HUES64 (cell line): ENCODE measurements around the gene RAD51.

ENCODE experiments used
- H3K27ac ChIP-seq: 2 replicates; pipeline ENCODE4 v1.7.0; 2013; ENCODE audit warnings: low read depth, low read length, inconsistent platforms
- H3K27me3 ChIP-seq: 2 replicates; pipeline ENCODE4 v1.6.1; 2013; ENCODE audit warnings: mild to moderate bottlenecking, low read length; ENCODE audit not compliant: insufficient read depth
- H3K36me3 ChIP-seq: 2 replicates; pipeline ENCODE4 v1.6.1; 2013; ENCODE audit warnings: mild to moderate bottlenecking, low read length; ENCODE audit not compliant: insufficient read depth
- H3K4me1 ChIP-seq: 2 replicates; pipeline ENCODE4 v1.6.1; 2013; ENCODE audit warnings: mild to moderate bottlenecking, low read length, moderate library complexity; ENCODE audit not compliant: insufficient read depth
- H3K4me3 ChIP-seq: 2 replicates; pipeline ENCODE4 v1.5.1; 2013; ENCODE audit warnings: mild to moderate bottlenecking, low read length, moderate library complexity
- H3K9ac ChIP-seq: 2 replicates; pipeline ENCODE4 v1.6.1; 2013; ENCODE audit warnings: mild to moderate bottlenecking, low read depth, low read length
- H3K9me3 ChIP-seq: 2 replicates; pipeline ENCODE4 v1.6.1; 2013; ENCODE audit warnings: low read depth, low read length; ENCODE audit not compliant: insufficient read depth
- WGBS: fragments of 150-250, 120-280 bp; methylation state at CpG from one replicate; pipeline ENCODE4 v1.1.7; 2013; ENCODE audit warnings: missing lambda C conversion rate; 5-methylcytosine and 5-hydroxymethylcytosine counted together

Gene RAD51

DNA sequence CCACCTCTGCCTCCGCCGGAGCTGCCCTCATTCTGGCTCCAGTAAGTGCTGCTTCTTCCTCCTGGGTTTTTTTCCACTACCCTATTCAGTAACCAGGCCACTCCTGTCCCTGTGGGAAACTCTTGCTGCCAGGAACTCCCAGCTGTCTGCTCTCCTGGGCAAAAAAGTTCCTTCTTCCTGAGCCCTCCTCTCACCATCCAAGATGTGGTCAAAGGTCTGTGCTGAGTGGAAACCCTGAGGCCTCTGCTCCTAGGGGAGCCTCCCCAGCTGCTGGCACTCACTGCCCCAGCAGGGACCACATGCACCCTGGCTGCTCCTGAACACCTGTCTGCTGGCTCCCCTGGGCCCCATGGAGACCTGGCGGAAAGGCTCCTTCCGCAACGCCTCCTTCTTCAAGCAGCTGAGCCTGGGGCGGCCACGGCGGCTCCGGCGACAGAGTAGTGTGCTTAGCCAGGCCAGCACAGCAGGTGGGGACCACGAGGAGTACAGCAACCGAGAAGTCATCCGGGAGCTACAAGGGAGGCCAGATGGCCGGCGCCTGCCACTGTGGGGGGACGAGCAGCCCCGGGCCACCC, 75.3 kb downstream of the RAD51 start:
- Histone ChIP-seq H3K9ac (no peak overlapping the region), H3K27me3 (no peaks in the 10 kb centered on the region), H3K4me1 (peaks cover 25% of the 10 kb centered on the region), H3K4me3 (no peak overlapping the region), H3K36me3 (peaks cover 31% of the 10 kb centered on the region), H3K27ac (no peak overlapping the region), H3K9me3 (no peaks in the 10 kb centered on the region)
- WGBS, result 89% methylated on average over 17 of the region's 17 CpGs

DNA sequence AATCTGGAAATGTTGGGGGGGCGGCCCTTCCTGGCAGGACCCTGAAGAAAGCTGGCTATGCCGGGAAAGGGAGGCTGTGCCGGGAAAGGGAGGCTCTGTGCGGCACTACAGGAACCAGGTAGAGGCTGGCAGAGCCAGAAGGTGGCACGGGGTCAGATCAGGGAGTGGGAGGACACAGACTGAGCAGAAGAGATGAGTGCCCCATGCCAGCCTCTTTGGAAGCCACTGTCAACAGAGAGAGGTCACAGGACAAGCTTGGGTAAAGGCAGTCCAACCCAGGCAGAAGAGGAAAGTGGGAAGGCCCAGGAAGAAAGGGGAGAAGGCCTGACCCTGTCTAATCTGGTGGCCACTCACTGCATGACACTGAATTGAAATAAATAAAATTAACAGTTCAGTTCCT, 76.3 kb downstream of the RAD51 start:
- Histone ChIP-seq H3K27ac (no peak overlapping the region), H3K36me3 (peaks cover 41% of the 10 kb centered on the region), H3K4me3 (no peak overlapping the region), H3K9me3 (no peaks in the 10 kb centered on the region), H3K4me1 (peaks cover 16% of the 10 kb centered on the region; the same call in 1 of the 2 replicates), H3K9ac (no peak overlapping the region), H3K27me3 (no peaks in the 10 kb centered on the region)
- WGBS, result 91% methylated on average over 5 of the region's 5 CpGs

DNA sequence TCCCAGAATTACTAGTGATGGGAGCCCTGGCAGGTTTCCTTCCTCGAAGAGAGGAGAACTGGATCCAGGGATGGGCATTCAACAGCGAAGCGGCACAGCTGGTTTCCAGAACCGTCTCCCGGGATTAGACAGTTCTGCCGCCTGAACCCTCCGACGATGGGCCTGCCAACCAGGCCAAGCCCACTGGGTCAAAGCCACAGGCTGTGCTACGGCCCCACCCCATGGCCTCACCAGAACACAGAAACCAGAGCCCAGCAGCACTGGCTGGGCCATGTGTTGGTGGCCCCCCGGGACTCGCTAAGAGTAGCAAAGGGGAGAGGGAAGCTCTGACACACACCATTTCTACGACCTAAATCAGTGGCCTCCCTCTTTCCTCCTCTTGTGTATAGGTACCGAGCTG, 77.0 kb downstream of the RAD51 start:
- Histone ChIP-seq H3K4me3 (no peak overlapping the region), H3K27ac (no peak overlapping the region), H3K9me3 (no peaks in the 10 kb centered on the region), H3K27me3 (no peaks in the 10 kb centered on the region), H3K36me3 (peaks cover 49% of the 10 kb centered on the region), H3K4me1 (peaks cover 8% of the 10 kb centered on the region; the same call in 1 of the 2 replicates), H3K9ac (no peak overlapping the region)
- WGBS, result 96% methylated on average over 12 of the region's 13 CpGs

DNA sequence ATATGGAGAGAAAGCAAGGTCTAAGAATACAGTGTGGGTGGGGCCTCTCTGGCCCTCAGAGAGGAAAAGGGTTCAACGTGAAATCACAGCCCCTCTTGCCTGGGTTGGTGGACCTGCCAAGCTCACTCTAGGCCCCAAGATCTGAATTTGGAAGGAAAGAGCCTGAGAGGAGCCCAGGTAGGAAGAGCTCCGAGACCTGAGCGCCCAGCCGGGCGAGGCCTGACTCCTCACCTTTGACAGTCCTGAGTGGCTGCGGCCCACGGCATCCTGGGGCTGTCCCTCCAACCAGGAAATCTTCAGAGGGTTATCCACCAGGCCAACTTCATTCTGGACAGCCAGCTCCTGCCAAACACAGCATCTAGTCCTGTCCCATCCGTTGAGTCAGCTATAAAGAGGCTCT, 78.5 kb downstream of the RAD51 start:
- H3K27ac ChIP-seq, result no peak overlapping the region
- no peaks in the 10 kb centered on the region for H3K27me3 ChIP-seq
- H3K9ac ChIP-seq, result no peak overlapping the region
- 94% methylated on average over 8 of the region's 8 CpGs for WGBS
- H3K4me1 ChIP-seq, result no peaks in the 10 kb centered on the region
- no peaks in the 10 kb centered on the region for H3K9me3 ChIP-seq
- peaks cover 53% of the 10 kb centered on the region for H3K36me3 ChIP-seq
- H3K4me3 ChIP-seq, result no peak overlapping the region

DNA sequence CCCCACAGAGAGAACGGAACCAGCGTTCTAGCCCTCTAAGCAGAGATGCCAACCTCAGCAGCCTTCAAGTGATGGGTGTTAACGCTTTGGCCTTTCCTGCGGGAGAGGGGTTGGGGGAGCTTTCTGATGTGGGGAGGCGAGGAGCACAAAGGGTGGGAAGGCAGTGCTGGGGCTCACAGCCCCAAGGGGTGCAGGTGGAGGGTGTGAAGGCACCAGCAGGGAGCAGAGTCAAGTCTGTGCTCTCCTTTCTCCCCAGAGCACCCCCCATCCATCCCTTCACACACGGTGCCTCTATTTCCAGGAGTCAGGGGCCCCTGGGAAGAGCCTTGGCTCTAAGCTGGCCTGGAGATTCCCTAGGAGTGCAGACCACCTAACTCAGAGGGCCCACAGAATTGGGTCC, 78.9 kb downstream of the RAD51 start:
- no peak overlapping the region for H3K9ac ChIP-seq
- H3K27ac ChIP-seq, result no peak overlapping the region
- H3K27me3 ChIP-seq, result no peaks in the 10 kb centered on the region
- no peaks in the 10 kb centered on the region for H3K4me1 ChIP-seq
- no peaks in the 10 kb centered on the region for H3K9me3 ChIP-seq
- 91% methylated on average over 6 of the region's 6 CpGs for WGBS
- peaks cover 57% of the 10 kb centered on the region for H3K36me3 ChIP-seq
- H3K4me3 ChIP-seq, result no peak overlapping the region

DNA sequence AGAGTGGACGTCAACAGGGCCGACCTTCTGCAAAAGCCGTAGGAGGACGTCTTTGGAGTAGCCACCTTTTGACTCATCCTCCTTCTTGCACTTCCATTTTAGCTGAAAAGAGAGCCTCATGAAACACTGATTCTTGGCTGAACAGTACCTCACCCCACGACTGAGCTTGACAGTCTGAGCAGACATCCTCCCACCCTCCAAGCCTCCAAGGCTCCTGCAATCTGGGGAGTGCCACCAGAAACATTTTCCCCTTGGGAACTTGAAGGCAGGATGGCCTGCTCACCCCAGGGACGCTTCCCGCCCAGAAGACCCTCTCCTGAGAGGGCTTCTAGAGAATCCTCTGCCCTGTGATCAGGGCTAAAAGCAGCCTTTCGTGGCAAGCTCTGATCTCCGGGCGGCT, 80.0 kb downstream of the RAD51 start:
- WGBS, result 93% methylated on average over 10 of the region's 10 CpGs
- no peak overlapping the region for H3K27ac ChIP-seq
- no peaks in the 10 kb centered on the region for H3K4me1 ChIP-seq
- H3K36me3 ChIP-seq, result peaks cover 64% of the 10 kb centered on the region
- H3K9me3 ChIP-seq, result no peaks in the 10 kb centered on the region
- no peaks in the 10 kb centered on the region for H3K27me3 ChIP-seq
- no peak overlapping the region for H3K4me3 ChIP-seq
- H3K9ac ChIP-seq, result no peak overlapping the region

DNA sequence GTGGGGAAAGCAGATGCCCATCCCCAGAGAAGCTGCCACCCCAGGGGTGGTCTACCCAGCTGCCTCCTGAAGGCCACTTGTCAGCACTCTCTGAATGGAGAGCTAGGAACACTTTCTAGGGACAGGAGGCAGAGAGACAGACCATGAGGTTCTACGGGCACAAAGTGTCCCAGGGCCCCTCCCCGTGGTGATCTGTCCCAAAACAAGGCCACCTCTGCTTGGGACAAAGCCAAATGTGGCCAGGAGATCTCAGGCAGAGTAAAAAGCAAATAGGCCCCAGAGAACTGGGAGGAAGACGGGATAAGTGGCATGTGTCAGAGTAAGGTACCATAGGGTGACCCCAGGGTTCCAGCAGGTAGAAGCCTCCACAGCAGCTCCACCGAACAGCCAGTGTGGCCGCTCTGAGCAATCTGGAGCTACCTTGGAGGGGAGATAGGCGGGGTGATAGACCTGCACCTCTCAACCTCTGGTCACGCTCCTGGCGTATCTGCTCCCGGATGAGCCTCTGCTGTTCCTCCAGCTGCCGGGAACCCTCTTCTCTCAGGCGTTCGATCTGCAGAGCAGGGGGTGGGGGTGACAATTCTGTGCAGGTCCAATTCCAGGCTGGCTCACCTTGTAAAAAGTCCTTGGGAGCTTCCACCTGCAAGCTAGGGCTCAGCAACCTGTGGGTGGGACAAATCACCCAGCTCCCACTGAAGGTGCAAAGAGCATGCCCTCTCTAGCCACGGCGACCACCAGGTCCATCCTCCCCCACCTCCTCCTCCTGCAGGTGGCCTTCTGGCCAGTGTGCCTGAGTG, 81.0 kb downstream of the RAD51 start:
- 94% methylated on average over 14 of the region's 14 CpGs for WGBS
- H3K9ac ChIP-seq, result no peak overlapping the region
- no peak overlapping the region for H3K4me3 ChIP-seq
- no peaks in the 10 kb centered on the region for H3K4me1 ChIP-seq
- no peaks in the 10 kb centered on the region for H3K9me3 ChIP-seq
- H3K36me3 ChIP-seq, result peaks cover 64% of the 10 kb centered on the region
- H3K27ac ChIP-seq, result no peak overlapping the region
- no peaks in the 10 kb centered on the region for H3K27me3 ChIP-seq

DNA sequence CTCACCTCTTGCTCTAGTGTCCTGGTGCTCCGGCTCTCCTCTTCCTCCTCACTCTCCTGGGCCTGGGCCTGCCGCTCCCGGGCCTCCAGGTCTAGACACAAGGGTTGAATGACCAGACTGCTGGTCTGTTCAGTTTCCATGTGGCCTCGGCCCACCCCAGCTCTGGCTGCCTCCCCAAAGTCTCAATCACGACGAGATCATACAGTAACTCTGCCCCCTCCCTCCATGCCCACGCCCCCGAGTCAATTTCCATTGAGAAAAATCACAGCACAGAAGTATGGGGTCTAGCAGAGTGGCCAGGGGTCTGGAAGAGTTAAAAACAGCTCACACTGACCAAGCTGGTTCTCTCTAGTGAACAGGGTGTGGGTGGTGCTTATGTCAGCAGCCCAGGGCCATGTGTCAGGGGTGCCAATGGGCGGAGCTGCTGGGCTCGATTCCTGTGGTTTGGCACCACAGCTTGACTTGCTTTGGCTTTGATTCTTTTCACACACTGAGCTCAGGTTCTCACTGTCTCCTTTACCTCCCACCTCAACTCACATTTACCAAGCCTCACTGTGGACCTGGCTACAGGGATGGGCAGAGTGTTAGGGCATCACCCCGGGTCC, 81.7 kb downstream of the RAD51 start:
- Histone ChIP-seq H3K36me3 (peaks cover 62% of the 10 kb centered on the region), H3K9ac (no peak overlapping the region), H3K27me3 (no peaks in the 10 kb centered on the region), H3K9me3 (no peaks in the 10 kb centered on the region), H3K4me1 (no peaks in the 10 kb centered on the region), H3K27ac (no peak overlapping the region), H3K4me3 (no peak overlapping the region)
- WGBS, result 94% methylated on average over 11 of the region's 11 CpGs
